Sigmoid colon (tissue), 4 donors: ENCODE results near the gene IRX4.

Source experiments
- POLR2A ChIP-seq, 2 donors: fragments of 450-650 bp; IDR thresholded peaks; one replicate each; pipeline ENCODE4 v1.6.1; 2016; ENCODE audit warnings: antibody characterized with exemption in 2 of 2, mild to moderate bottlenecking in 2 of 2, moderate library complexity in 2 of 2
- POLR2AphosphoS5 ChIP-seq, 4 donors: sonication (generic); formaldehyde crosslinking; IDR thresholded peaks; one replicate each; pipeline ENCODE4 v1.6.1; 2017; ENCODE audit warnings: antibody characterized with exemption in 4 of 4
- TF ChIP-seq, protein P1 (sequence below), 4 experiments: fragments of 450-650 bp in 3 of 4; fragments of 200-600 bp in 1 of 4; IDR thresholded peaks; one replicate each; pipeline ENCODE4 v1.5.1; 2016 to 2019; ENCODE audit warnings: antibody characterized with exemption in 4 of 4, mild to moderate bottlenecking in 3 of 4, moderate library complexity in 2 of 4

DNA sequence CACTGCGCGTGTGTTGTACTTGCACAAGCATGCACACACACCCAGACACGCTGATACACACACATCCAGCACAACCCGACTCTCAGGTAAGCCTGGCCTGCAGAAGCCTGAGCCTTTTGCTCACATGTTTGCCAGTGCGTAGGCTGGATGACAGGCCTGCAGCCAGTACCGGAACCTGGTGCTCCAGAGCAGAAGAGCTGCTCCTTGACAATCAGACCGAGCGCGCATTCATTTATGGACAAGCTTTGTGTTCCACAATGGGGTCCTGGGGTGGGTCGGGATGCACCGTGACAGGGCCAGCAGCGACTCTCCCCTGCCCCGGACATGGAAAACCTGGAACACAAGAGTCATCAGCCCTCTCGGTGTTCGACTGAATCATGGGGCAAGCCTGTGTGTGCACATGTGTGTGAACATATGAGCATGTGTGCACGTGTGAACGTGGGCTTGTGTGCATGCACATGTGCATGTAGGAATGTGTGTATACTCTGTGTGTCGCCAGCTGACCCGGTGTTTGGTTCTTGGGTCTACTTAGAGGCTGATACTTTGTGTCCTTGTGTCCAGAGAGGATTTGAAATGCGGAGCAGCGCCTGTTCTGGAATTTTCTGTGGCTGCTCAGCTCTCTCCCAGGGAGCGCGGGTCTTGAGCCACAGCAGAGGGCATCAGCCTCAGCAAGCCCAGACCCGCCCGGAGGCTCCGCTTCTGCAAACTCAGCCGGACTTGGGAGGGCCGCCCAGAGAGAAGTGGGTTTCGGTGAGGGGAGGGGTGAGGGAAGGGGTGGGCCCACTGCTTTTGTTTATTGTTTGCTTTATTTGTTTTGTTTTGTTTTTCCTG lies 32.2 kb downstream of the IRX4 start:
- TF ChIP-seq, protein P1, sequence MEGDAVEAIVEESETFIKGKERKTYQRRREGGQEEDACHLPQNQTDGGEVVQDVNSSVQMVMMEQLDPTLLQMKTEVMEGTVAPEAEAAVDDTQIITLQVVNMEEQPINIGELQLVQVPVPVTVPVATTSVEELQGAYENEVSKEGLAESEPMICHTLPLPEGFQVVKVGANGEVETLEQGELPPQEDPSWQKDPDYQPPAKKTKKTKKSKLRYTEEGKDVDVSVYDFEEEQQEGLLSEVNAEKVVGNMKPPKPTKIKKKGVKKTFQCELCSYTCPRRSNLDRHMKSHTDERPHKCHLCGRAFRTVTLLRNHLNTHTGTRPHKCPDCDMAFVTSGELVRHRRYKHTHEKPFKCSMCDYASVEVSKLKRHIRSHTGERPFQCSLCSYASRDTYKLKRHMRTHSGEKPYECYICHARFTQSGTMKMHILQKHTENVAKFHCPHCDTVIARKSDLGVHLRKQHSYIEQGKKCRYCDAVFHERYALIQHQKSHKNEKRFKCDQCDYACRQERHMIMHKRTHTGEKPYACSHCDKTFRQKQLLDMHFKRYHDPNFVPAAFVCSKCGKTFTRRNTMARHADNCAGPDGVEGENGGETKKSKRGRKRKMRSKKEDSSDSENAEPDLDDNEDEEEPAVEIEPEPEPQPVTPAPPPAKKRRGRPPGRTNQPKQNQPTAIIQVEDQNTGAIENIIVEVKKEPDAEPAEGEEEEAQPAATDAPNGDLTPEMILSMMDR (IDR thresholded peaks at IDR 0.05): no peak
- no peak for TF ChIP-seq POLR2A (IDR thresholded peaks at IDR 0.05)
- no peak for TF ChIP-seq POLR2AphosphoS5 (IDR thresholded peaks at IDR 0.05)
